ENCODE data around the gene CD83.
A peak's percentile ranks its signal among the peaks of the same experiment; 100 is the strongest.
"Not testable (repeated sequence)": the region's sequence is repeated elsewhere in the genome, so short reads cannot be mapped to it uniquely, and the experiment has no call there.

CD83 gene, protein sequence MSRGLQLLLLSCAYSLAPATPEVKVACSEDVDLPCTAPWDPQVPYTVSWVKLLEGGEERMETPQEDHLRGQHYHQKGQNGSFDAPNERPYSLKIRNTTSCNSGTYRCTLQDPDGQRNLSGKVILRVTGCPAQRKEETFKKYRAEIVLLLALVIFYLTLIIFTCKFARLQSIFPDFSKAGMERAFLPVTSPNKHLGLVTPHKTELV

DNA sequence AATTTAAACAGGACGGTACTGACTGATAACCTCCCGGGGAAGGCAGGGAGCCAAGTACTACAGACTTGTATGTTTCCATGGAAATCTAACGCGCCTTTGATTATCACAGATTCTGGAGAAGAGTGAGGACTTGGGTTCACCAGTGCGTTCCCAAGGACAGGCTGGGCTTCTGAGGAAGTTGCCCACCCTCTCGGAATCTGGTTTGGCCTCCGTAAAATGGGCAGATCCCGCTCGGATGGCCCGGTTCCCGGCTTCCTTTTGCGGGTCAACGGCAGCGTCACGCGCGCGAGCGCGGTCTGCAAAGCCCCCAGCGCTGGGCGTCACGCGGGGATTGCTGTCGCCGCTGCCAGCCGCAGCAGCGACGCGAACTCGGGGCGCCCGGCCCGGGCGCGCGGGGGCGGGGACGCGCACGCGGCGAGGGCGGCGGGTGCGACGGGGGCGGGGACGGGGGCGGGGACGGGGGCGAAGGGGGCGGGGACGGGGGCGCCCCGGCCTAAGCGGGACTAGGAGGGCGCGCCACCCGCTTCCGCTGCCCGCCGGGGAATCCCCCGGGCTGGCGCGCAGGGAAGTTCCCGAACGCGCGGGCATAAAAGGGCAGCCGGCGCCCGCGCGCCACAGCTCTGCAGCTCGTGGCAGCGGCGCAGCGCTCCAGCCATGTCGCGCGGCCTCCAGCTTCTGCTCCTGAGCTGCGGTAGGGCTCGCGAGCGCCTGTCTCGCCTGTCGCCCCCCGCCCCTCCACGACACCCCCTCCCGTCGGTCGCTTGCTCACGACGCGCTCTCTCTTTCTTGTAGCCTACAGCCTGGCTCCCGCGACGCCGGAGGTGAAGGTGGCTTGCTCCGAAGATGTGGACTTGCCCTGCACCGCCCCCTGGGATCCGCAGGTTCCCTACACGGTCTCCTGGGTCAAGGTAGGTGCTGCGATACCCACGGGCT, at the start of gene CD83:
CD83 (plus strand) TSS at position 615 of the 933 bp plus-strand sequence; CDS start at position 655, 40 bp downstream.
- Histone ChIP-seq H3K27ac (peak within 1 kb of the TSS in 20 of 21 experiments; percentile 14 to 89 (median 74)), H3K4me3 (peak within 1 kb of the TSS; percentile 52 to 79 (median 56))

DNA sequence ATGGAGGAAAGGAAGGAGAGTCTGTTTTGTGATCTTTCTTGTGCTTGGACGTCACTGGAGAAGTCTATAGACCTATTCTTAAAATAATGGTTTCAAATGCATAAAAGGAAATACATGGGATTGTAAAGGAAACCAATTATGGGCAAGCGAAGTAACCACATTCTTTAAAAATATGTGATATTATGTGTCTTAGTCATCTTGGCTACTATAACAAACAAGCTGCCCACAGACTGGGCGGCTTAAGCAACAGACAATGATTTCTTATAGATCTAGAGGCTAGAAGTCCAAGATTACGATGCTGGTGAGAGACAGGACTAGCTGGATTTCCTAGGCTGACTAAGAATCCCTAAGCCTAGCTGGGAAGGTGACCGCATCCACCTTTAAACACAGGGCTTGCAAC, 49.4 kb upstream of the CD83 start:
- no peak overlapping the region for H3K27ac ChIP-seq
- H3K4me3 ChIP-seq: no peak overlapping the region

DNA sequence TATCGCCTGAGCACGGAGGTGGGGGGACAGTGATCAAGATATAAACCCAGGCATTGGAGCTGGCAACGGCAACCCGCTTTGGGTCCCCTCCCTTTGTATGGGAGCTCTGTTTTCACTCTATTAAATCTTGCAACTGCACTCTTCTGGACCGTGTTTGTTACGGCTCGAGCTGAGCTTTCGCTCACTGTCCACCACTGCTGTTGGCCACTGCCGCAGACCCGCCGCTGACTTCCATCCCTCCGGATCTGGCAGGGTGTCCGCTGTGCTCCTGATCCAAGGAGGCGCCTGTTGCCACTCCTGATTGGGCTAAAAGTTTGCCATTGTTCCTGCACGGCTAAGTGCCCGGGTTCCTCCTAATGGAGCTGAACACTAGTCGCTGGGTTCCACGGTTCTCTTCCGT, 48.9 kb upstream of the CD83 start:
- H3K27ac ChIP-seq: no peak overlapping the region
- H3K4me3 ChIP-seq: no peak overlapping the region

DNA sequence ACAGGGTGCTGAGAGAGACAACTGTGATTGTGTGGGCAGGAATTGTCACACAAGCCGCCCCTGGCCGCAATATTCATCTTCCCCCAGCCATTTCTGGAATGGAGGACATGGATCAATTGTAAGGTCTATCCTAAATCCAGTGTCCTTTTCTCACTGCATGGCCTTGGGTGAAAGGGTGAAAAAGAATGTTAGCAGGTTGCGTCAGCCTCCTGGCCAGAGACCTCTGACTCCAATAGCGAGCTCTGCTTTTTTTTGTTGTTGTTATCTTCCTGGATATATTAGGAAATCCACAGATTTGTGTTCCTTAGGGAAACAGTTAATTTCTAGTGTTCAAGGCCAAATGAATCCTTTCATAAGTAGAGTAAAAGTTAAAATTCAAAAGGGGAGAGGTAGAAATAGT, 47.1 kb upstream of the CD83 start:
- H3K27ac ChIP-seq: no peak overlapping the region
- H3K4me3 ChIP-seq: no peak overlapping the region

DNA sequence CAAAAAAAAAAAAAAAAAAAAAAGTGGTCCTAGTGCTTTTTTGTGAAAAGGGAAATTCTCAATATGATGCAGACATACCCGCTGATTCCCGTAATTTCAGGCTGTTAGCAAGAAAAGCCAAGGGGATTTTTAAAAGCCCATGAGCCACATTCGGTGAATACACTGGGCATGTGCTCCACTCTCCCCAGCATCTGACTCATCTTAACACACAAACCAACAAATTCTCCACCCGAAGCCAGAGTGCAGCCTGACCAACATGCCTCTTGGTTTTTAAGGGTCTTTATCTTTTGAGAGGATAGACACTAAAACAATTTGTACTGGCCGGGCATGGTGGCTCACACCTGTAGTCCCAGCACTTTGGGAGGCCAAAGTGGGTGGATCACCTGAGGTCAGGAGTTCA, 45.5 kb upstream of the CD83 start:
- no peak overlapping the region for H3K27ac ChIP-seq
- no peak overlapping the region for H3K4me3 ChIP-seq

DNA sequence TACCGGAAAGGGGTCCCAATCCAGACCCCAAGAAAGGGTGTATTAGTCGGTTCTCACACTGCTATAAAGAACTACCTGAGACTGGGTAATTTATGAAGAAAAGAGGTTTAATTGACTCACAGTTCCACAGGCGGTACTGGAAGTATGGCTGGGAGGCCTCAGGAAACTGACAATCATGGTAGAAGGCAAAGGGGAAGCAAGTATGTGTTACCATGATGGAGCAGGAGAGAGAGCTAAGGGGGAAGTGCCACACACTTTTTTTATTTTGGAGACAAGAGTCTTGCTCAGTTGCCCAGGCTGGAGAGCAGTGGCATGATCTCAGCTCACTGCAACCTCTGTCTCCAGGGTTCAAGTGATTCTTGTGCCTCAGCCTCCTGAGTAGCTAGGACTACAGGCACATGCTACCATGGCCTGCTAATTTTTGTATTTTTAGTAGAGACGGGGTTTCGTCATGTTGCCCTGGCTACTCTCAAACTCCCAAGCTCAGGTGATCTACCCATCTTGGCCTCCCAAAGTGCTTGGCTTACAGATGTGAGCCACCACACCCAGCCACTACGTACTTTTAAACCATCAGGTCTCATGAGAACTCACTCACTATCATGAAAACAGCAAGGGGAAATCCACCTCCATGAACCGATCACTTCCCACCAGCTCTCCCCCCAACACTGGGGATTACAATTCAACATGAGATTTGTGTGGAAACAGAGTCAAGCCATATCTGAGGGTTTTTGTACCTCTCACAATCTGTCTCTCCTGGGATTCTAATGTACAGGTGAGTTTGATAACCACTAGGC, 43.8 kb upstream of the CD83 start:
- not testable (repeated sequence) for H3K4me3 ChIP-seq
- peak overlapping the region in 3 of 21 experiments; percentile 70 to 80 (median 76) for H3K27ac ChIP-seq

DNA sequence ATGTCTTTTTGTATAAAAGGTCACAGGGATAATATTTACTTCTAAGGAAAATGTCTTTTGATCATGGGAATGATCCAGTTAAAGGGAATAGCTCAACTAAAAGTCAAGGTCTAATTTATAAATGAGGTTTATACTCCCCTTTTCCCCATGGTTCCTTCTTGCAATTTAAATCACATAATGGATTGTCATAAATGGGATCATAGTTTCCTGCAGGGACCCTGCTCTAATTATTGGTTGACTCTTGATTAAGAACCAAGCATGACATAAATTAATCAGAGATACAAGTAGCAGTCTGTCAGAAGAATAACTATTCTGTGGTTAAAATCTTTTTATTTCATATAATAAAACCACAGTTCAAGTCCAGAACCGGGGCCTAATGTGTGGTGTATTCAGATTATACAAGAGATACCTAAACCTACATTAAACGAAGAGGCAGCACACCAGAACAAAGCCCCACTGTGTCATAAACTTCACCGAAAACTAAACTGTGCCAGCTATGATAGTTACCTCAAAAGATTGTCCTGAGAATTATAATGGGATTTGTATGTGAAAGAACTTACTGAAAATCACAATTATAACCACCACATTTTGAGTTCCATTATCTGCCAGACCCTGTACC, 43.0 kb upstream of the CD83 start:
- H3K4me3 ChIP-seq: peak overlapping the region in 6 of 7 experiments; percentile 12 to 32 (median 20)
- peak overlapping the region in 20 of 21 experiments; percentile 9 to 87 (median 72) for H3K27ac ChIP-seq

DNA sequence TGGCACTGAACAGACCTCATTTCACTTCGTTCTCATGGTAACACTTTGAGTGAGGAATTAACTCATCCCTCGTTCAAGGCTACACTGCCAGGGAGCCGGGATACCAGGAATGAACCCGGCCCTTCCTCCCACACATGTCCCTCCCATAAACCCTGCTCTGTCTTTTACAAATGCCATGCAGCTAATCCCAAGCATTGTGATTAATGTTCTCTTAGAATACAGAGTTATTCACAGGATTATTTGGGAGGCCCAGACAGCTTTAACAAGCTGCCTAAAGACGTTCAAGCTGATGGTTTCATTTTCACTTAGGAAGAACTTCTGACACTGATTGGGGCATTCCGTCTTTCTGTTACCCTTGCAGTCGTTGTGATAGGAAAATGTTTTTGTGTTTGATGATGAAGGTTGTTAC, 42.5 kb upstream of the CD83 start:
- peak overlapping the region in 6 of 7 experiments; percentile 12 to 32 (median 20) for H3K4me3 ChIP-seq
- peak overlapping the region in 20 of 21 experiments; percentile 9 to 87 (median 72) for H3K27ac ChIP-seq

DNA sequence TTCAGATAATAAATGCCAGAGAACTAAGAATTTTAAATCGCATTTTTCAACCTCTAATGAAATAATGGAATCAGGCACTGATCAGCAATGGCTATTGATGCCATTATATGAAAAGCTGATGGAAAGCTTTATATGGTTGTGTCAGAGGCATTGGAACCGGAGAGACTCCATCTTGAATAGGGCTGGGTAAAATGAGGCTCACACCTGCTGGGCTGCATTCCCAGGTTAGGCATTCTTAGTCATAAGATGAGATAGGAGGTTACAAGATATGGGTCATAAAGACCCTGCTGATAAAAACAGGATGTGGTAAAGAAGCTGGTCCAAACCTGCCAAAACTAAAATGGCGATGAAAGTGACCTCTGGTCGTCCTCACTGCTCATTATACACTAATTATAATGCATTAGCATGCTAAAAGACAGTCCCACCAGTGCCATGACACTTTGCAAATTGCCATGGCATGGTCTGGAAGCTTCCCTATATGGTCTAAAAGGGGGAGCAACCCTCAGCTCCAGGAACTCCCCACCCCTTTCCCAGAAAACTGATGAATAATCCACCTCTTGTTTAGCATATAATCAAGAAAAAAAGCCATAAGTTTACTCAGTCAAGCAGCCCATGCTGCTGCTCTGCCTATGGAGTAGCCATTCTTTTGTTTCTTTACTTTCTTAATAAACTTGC, 40.2 kb upstream of the CD83 start:
- Histone ChIP-seq H3K27ac (no peak overlapping the region), H3K4me3 (no peak overlapping the region)

DNA sequence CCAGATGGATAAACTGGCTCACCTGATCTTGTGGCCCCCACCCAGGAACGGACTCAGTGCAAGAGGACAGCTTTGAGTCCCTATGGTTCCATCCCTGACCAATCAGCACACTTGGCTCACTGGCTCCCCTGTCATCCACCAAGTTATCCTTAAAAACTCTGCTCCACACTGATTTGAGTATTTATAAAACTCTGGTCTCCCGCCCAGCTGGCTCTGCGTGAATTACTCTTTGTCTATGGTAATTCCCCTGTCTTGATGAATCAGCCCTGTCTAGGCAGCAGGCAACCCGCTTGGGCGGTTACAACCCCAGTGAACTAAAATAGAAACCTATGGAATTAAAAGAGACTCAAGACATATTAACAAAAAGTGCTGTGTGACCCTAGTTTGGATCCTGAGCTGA, 38.1 kb upstream of the CD83 start:
- Histone ChIP-seq H3K27ac (peak overlapping the region in 1 of 21 experiments; percentile 13), H3K4me3 (no peak overlapping the region)

DNA sequence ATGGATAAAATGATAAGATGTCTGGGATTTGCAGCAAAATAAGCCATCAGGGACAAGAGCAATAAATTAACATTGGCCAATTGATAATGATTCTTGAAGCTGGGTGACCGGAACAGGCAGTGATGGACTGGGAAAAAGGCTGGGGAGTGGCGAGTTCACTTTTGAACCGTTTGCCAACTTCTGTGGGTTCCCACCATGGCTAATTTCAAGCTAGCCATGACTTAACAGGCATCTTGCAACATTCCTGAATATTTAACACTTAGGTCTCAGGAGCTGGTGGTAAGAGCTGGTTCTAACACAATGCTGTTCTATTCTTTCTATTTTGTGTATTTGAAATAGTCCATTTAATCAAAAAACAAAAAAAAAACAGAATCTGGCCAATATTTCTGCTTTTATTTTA, 37.6 kb upstream of the CD83 start:
- no peak overlapping the region for H3K4me3 ChIP-seq

DNA sequence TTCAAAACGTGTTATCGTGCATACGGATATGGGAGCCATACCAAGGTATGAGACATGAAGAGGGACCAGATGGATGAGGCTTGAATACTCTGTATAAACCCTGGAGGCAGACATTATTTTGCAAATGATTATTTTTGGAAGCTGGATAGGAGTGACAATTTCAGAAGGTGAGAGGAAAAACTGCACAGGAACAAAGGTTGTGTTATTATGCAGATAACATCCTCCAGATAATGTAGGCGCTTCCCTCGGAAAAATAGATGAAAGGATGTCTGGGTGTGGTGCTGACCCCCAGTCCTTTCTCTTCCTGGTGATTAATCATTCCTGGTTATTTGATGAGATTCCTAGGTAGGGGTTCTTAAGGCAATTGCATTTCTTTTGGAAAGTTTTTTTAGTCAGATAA, 36.4 kb upstream of the CD83 start:
- no peak overlapping the region for H3K27ac ChIP-seq
- no peak overlapping the region for H3K4me3 ChIP-seq

More for the DNA sequence above, 37.6 kb upstream of the CD83 start:
- H3K27ac ChIP-seq: no peak overlapping the region

DNA sequence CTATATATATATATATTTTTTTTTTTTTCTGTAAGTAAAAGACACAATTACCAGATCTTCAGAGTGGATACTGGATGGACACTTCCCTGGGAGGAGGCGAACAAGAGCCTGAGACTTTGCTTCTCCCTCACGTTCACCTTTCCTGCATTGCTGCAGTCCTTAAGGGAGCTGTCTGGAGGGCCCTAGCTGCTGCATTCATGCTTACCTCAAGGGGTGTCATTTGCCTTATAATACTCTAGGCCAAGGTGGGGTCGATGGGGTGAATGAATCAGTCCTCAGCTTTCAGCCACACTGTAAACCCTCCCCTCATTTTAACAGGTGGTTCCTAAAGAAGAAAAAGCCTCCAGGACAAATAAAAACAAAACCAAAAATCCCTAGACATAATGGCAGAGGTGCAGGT, 34.8 kb upstream of the CD83 start:
- Histone ChIP-seq H3K27ac (no peak overlapping the region), H3K4me3 (no peak overlapping the region)

DNA sequence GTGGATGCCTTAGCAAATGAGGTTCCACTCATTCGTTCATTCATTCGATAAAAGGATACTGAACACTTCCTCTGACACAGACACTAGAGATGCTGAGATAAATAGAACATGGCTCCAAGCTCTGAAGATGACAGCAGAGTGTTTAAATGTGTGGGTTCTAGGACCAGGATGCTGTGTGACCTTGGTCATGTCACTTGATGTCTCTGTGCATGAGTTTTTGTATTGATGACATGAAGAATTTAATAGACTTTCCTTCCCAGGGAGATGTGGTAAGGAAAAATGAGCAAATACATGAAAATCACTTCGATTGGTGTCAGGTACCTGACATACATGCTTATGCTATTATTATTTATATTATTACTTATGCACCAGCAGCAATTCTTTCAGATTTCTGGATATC, 34.3 kb upstream of the CD83 start:
- Histone ChIP-seq H3K4me3 (no peak overlapping the region), H3K27ac (no peak overlapping the region)

DNA sequence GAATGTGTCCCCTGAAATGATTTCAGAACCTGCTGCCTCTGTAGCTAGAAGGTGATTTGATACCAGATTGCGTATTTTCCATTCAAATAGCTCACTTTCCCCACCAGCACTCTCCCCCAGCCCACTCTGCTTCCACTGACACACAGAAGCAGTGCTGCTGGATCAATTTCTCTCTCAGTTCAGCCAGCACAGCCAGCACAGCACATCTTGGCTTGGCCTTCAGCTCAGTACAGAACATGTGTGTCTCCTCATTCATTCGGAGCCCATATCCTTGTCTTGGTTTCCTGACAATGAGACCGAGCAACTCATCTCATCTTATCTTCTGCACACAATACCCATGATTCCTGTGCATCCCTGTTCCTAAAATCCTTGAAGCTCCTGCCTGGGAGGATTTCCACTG, 33.8 kb upstream of the CD83 start:
- no peak overlapping the region for H3K27ac ChIP-seq
- no peak overlapping the region for H3K4me3 ChIP-seq

DNA sequence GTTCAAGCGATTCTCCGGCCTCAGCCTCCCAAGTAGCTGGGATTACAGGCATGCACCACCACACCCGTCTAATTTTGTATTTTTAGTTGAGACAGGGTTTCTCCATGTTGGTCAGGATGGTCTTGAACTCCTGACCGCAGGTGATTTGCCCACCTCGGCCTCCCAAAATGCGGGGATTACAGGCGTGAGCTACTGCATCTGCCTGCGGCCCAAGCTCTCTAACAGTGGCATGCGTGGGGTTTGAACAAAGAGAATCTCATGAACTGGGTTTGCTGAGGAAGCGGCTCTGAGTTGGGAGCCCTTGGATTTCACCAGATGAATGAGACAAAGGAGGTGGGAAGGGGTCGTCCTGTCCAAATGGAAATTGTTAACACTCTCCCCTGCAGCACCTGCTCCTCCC, 33.2 kb upstream of the CD83 start:
- no peak overlapping the region for H3K4me3 ChIP-seq
- H3K27ac ChIP-seq: no peak overlapping the region

DNA sequence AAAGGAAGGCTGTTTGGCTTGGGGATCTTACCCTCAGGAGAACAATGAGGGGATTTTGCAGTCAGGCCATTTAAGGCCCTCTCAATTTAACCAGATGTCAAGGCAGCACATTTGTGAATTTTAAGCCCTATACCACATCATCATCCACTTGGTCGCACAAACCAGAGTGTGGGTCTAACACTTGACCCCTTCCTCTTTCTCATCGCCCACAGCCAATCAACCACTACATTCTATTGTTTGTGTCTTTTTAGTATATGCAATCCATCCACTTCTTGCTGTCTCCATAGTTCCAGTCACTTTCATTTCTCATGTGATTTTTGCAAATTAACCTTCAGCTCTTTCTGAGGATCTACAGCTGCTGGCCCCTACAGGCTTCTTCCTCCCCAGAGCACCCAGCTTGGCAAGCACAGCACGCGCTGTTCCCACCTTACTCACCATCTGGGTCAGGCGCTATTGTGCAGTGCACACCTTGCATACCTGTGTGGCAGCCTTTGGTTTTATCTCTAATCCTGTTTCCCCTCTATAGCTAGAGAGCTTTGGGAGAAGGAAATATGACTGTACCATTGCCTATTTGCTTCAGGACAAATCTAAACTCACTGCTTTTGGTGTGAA, 32.3 kb upstream of the CD83 start:
- no peak overlapping the region for H3K4me3 ChIP-seq
- H3K27ac ChIP-seq: no peak overlapping the region

DNA sequence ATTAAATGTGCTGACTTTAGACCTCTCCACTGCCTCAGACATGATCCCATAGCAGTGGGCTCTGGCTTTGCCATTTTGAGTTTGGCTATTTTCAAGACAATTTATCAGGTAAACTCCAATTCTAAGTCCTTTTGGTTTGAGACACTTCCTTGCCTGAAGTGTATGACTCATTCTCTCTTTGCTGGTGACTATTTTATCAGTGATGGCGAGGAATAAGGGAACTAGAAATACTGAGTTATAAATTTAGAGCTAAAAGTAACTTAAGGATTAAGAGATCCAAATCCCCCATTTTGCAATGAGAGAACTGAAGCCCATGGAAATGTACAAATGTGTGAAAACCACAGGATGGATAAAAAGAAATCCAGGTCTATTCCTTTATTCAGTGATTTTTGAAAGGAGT, 30.9 kb upstream of the CD83 start:
- no peak overlapping the region for H3K27ac ChIP-seq
- no peak overlapping the region for H3K4me3 ChIP-seq
